ENCODE data around the gene HP1BP3.

HP1BP3 gene

DNA sequence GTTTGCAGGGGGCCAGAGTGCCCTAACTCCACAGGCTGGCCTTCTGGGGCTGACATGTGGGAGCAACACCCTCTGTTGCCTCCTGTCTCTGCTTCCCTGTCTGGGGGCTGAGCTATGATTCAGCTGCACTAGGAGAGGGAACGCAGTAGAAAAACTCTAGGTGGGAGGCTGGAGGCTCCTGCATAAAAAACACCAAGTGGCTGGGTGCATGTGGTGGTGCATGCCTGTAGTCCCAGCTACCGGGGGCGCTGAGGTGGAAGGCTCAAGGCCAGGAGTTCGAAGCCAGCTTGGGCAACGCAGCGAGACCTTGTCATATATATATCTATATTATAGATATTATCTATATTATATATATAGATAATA is 74.9 kb downstream of the HP1BP3 start:
- no peak for DNase-seq (ENCODE audit: low read depth in 2 of 2)

GRCh38 chr1:20711285-20712214 is 75.6 kb downstream of the HP1BP3 start:
- DNase-seq (ENCODE audit: low read depth in 2 of 2): no peak

GRCh38 chr1:20710469-20711284 is 76.4 kb downstream of the HP1BP3 start:
- no peak for DNase-seq (ENCODE audit: low read depth in 2 of 2)

DNA sequence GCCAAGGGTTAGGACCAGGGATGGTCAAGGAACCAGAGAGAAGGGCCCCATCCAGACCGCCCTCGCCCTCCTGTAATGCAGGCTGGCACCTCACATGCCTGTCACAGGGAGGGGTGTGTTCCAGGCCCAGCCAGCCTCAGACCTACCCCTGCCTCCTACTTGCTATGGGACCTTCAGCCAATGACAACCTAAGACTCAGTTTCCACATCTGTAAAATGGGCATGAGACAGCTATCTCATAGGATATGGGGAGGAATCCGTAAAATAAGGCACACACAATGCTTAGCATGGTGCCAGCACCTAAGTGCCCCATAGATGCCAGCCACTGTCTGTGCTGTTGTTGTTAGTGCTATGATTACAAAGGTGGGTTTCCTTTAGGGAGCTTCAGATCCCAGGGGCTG is 77.2 kb downstream of the HP1BP3 start:
- no peak for DNase-seq (ENCODE audit: low read depth in 2 of 2)

- DNase-seq (ENCODE audit: low read depth in 2 of 2): no peak
These were observed 78.2 kb downstream of the HP1BP3 start for GRCh38 chr1:20708891-20709290.

- no peak for DNase-seq (ENCODE audit: low read depth in 2 of 2)
These were observed 79.0 kb downstream of the HP1BP3 start for GRCh38 chr1:20708057-20708456.

GRCh38 chr1:20706841-20707240 is 80.3 kb downstream of the HP1BP3 start:
- no peak for DNase-seq (ENCODE audit: low read depth in 2 of 2)

DNA sequence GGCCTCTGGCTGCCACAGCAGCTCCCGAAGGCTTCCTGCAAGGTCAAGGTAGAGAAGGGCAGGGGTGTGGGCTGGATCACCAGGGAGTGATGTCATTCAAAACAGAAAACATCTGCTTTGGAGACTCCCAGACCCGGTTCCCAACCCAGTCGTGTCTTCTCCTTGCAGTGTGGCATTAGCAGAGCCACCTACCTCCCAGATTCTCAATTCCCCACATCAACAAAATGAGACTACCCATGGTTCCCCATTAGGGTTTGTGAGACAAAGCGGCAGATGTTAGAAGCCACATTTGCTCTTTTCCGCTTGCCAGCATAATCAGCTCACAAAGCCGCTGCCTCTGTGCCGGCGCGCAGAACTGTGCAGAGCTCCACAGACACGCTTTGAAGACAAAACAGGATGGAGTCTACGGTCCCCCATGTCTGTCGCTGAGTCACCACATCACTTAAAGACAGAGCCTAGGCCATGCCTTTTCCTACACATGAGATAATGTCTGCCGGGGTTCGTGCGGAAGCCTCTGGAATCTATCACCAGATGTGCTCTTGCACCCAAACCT is 81.8 kb downstream of the HP1BP3 start:
- DNase-seq (ENCODE audit: low read depth in 2 of 2): no peak

- DNase-seq (ENCODE audit: low read depth in 2 of 2): no peak
These were observed 82.5 kb downstream of the HP1BP3 start for GRCh38 chr1:20704390-20705202.

DNA sequence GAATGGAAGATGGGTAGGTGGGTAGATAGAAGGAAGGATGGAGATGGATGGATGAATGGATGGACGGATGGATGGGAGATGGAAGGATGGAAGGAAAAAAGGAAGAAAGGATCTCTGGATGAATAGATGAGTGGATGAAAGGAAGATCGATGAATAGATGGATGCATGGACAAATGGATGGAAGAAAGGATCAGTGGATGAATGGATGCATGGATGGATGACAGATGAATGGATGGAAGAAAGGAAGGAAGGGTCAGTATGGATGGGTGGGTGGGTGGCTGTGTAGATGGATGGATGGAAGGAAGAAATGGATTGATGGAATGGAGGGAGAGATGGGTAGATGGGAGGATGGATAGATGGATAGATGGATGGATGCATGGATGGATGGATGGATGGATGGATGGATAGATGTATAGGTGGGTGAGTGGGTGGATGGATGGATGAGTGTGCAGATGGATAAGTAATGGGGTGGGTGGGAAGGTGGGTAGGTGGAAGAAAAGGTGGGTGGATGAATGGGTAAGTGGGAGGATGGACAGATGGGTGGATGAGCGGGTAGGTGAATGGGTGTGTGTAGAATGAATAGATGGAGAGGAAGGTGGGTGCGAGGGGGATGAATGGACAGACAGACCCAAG is 83.9 kb downstream of the HP1BP3 start:
- DNase-seq (ENCODE audit: low read depth in 2 of 2): no peak

DNA sequence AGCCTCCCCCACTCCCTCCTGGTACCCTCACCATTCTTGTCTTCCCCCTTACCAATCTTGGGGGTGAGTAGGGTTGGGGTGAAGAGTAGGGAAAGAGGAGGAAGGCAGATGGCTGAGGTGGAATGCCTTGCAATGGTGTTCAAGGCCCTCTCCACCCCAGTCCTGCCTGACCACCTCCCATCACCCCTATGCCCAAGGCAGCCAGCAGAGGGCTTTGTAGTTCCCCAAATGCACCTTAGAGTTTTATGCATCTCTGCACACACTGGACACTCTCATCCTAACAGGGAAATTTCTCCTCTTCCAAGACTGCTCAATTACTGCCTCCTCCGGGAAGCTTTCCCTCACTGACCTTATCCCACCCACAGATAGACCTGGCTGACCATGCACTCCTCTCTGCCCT is 84.7 kb downstream of the HP1BP3 start:
- DNase-seq (ENCODE audit: low read depth in 2 of 2): no peak

- no peak for DNase-seq (ENCODE audit: low read depth in 2 of 2)
These were observed 85.3 kb downstream of the HP1BP3 start for GRCh38 chr1:20701847-20702246.

- no peak for DNase-seq (ENCODE audit: low read depth in 2 of 2)
These were observed 85.7 kb downstream of the HP1BP3 start for GRCh38 chr1:20701446-20701845.

GRCh38 chr1:20700636-20701215 is 86.4 kb downstream of the HP1BP3 start:
- DNase-seq (ENCODE audit: low read depth in 2 of 2): no peak

- no peak for DNase-seq (ENCODE audit: low read depth in 2 of 2)
These were observed 87.5 kb downstream of the HP1BP3 start for GRCh38 chr1:20699558-20699957.

DNA sequence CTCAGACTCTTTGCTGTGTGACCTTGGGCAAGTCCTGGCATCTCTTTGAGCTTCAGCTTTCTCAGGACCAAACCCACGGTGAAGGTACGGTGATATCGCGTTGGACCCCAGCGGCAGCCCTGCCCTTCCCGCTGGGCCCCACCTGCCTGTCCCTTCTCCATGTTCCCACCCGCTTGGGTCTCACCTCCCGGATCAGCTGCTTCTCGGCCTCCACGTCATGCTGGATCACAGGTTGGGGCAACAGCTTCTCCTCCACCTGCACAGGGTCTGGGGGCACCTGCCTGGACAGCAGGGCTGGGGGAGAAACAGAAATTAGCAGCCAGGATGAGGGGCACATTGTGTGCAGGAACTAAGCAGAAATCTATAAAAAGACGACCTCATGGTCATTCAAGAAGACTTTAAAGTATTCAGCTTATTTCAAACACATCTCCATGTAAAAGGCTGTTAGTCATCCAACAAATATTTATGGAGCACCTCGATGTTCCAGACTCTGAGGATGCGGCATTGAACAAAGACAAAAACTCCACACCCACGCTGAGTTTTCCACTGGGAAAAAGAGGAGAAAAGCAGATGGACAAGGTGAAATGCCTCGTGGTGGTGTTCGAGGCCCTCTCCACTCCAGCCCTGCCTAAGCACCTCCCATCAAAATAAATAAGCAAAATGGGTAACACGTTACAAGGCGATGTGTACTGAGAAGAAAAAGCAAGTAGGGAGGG is 88.8 kb downstream of the HP1BP3 start:
- peak; percentile 53 to 56 for DNase-seq (ENCODE audit: low read depth in 2 of 2)

GRCh38 chr1:20697563-20697962 is 89.5 kb downstream of the HP1BP3 start:
- no peak for DNase-seq (ENCODE audit: low read depth in 2 of 2)

DNA sequence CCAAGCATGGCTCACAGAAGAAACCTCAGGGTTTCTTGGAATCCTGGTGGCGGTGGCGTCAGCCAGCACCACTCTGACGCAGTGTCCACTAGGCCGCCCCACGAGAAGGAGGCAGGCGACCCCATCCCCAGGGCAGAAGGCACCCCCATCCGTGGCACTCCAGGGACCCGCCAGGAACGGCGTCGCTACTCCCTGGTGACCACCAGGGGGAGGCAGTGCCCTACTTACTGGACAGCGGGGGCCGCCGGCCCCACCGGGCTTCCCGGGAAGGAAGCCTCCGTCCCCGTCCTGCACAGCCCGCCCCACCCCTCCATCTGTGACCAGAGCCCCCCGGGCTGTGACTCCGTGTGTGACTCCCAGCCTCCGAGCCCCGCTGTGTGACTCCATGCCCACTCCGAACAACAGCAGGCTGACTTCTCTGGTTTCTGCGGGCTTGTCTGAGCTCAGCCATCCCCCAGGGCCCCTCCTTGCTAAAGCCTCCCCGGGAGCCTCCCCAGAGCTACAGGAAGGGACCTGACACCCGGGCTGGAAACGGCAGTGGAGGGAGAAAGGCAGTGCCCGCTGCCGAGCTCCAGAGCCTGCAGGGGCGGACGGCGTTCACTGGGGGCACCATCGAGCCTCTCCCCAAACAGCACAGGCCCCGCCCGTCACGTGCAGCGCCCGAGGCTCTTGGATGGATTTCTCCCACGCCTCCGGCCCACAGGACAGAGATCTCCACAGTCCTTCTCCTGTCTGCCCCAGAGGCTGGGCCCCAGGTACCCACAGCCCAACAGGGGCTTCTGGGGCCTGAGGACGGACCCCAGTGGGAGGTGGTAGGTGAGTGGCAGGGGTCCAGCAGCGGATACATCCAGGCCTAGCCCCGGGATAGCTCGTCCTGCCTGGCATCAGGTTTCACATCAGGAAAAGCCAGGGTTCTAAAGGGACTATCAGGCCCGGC is 90.4 kb downstream of the HP1BP3 start:
- DNase-seq (ENCODE audit: low read depth in 2 of 2): peak; percentile 88

DNA sequence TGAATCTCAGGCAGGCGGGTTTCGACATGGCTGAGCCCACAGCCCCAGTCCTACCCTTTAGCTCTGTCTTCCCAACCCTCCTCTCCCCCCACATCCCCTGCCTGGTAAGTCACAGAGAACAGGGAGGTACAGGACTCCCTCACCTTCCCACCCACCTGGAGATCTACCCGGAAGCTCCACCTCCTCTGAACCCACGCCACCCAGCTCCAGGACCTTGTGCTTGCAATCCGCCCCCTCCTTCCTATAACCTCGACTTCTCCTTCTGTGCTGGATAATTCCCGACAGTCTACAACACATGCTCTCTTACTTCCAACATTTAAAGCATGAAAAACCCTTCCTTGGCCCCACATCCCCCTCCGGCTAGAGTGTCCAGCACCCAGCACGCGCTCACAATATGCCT is 91.6 kb downstream of the HP1BP3 start:
- DNase-seq (ENCODE audit: low read depth in 2 of 2): no peak

Data from fibroblast of skin of left quadriceps (primary cell).